ENCODE measurements around the gene ITGBL1. TPM values are rescaled to one million over a fixed set of nuclear protein-coding genes. Genes with fewer than 3 reads are reported as not detected.

ITGBL1 gene
- total and polyA plus RNA-seq, 2 experiments from 2014 or later: 0.29 TPM; not detected in 1

GRCh38 chr13:101703081-101703480 is 250.6 kb downstream of the ITGBL1 start:
- Mint-ChIP-seq H3K4me3 (no peak overlapping the region), H3K4me1 (peaks cover 4% of the 10 kb centered on the region), H3K9me3 (no peaks in the 10 kb centered on the region), H3K27me3 (ENCODE audit: insufficient read depth, low read depth, poor library complexity) (peaks cover 1% of the 10 kb centered on the region), H3K36me3 (ENCODE audit: low read depth) (0 out of 3 replicates have a peak, but pooled peaks cover 3% of the 10 kb centered on the region), H3K27ac (no peak overlapping the region)
- Histone ChIP-seq H3F3A (replicated peaks; ENCODE audit: low read depth) (no peaks in the 10 kb centered on the region), H3K4me1 (ENCODE audit: insufficient read depth) (no peaks in the 10 kb centered on the region), H3K27me3 (ENCODE audit: insufficient read depth) (no peaks in the 10 kb centered on the region), H3K4me2 (no peak overlapping the region), H4K20me1 (replicated peaks; ENCODE audit: insufficient read depth) (no peaks in the 10 kb centered on the region), H3K36me3 (ENCODE audit: insufficient read depth) (no peaks in the 10 kb centered on the region), H3K9me2 (ENCODE audit: insufficient read depth) (peaks cover 6% of the 10 kb centered on the region; the same call in 1 of the 2 replicates), H3K79me2 (replicated peaks; ENCODE audit: insufficient read depth) (no peaks in the 10 kb centered on the region), H2AFZ (no peak overlapping the region), H3K27ac (ENCODE audit: low read depth) (no peak overlapping the region), H3K4me3 (no peak overlapping the region)
- ATAC-seq (no peak), DNase-seq (ENCODE audit: low spot score) (no peak)
- TF ChIP-seq ETS1 (IDR thresholded peaks at IDR 0.05): no peak
- no peak for TF ChIP-seq JUNB (IDR thresholded peaks at IDR 0.05; ENCODE audit: unreplicated experiment)
- TF ChIP-seq ZNF462 (CRISPR knock-in tag; IDR thresholded peaks at IDR 0.05): no peak
- no peak for TF ChIP-seq ZNF331 (CRISPR knock-in tag; IDR thresholded peaks at IDR 0.05; ENCODE audit: low read depth)
- TF ChIP-seq POLR2AphosphoS5 (IDR thresholded peaks at IDR 0.05; ENCODE audit: low read depth): no peak
- TF ChIP-seq NANOG (IDR thresholded peaks at IDR 0.05; ENCODE audit: borderline replicate concordance): no peak
- TF ChIP-seq EZH2phosphoT487 (IDR thresholded peaks at IDR 0.05; ENCODE audit: unreplicated experiment): no peak
- no peak for TF ChIP-seq CREB1 (CRISPR knock-in tag; IDR thresholded peaks at IDR 0.05; ENCODE audit: low read depth)
- TF ChIP-seq STAT1 (IDR thresholded peaks at IDR 0.05; ENCODE audit: unreplicated experiment): no peak
- TF ChIP-seq EZH2 (IDR thresholded peaks at IDR 0.05; ENCODE audit: low read depth, unreplicated experiment): no peak
- no peak for TF ChIP-seq REST (IDR thresholded peaks at IDR 0.05; ENCODE audit: unreplicated experiment)
- no peak for TF ChIP-seq CTCF (conservative IDR thresholded peaks at IDR 0.05; ENCODE audit: low read depth in 2 of 2)
- no peak for TF ChIP-seq ZNF114 (CRISPR knock-in tag; IDR thresholded peaks at IDR 0.05)

All from GM23338 (cell line).